ENCODE measurements around the gene NEB. TPM values are rescaled to one million over a fixed set of nuclear protein-coding genes. Genes with fewer than 3 reads are reported as not detected.

NEB gene
- total and polyA plus RNA-seq, 2 of the 13 experiments (the other 11 are each of a cell fraction or from before 2014, with no cell fraction given): 0.21 to 0.24 TPM

DNA sequence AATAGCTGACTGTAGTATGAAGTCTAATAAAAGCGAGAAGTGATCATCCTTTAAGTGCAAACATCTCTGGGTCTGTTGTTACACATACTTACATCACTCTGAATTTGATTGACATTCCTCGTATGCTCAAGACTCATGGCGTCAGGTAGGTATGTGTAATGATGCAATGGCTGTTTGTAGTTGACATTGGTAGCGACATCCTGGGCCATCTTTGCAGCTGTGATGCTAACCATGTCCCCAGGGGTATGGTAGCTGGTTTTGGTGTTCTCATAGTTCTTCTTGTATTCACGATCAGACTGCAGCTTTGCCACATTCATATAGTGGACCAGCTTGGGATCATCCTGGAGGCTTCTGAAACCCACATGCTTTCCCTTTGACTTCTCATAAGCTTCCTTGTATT, 62.0 kb downstream of the NEB start:
- FAIRE-seq (no peak), DNase-seq (ENCODE audit: low spot score) (no peak), ATAC-seq (no peak)
- no TSS peak for BruUV-seq (replicated peaks)
- Histone ChIP-seq H4K20me1 (ENCODE audit: insufficient read depth, low read length) (no peaks in the 10 kb centered on the region), H3K4me3 (replicated peaks in 1 of 3; ENCODE audit: insufficient read depth in 1 of 3, low read depth in 2 of 3, low read length in 3 of 3) (no peak overlapping the region), H3K4me2 (ENCODE audit: low read depth, low read length) (no peak overlapping the region), H3K27ac (ENCODE audit: extremely low read length, insufficient read depth, low read length) (no peak overlapping the region), H3K4me1 (ENCODE audit: insufficient read depth, low read length) (no peaks in the 10 kb centered on the region), H3K9me3 (ENCODE audit: low read length) (no peaks in the 10 kb centered on the region), H3K9ac (ENCODE audit: insufficient read depth, low read depth, low read length) (no peak overlapping the region), H3K36me3 (replicated peaks in 1 of 2; ENCODE audit: control insufficient read depth in 1 of 2, insufficient read depth in 2 of 2, low read length in 2 of 2) (no peaks in the 10 kb centered on the region), H2AFZ (ENCODE audit: low read length) (no peak overlapping the region), H3K27me3 (ENCODE audit: control insufficient read depth in 1 of 2, insufficient read depth in 2 of 2, low read length in 2 of 2) (peaks cover 0 to 5% of the 10 kb centered on the region in 2 experiments; a peak in 1 of 5 replicates), H3K79me2 (ENCODE audit: insufficient read depth, low read length) (no peaks in the 10 kb centered on the region)
- in situ Hi-C loops (cut with HindIII; ENCODE audit: extremely low pct_ligation_motif_present, low pct_unique_long_range_greater_than_20kb) (no loop called here), intact Hi-C loops (cut with micrococcal nuclease; ENCODE audit: unreplicated experiment) (no loop called here)
- peak; percentile 23; the same call in 1 of the 2 replicates for TF ChIP-seq ATF7 (IDR thresholded peaks at IDR 0.05)
- no peak for TF ChIP-seq ATF7 (CRISPR knock-in tag; IDR thresholded peaks at IDR 0.05)
- no peak for TF ChIP-seq ZNF572 (CRISPR knock-in tag; IDR thresholded peaks at IDR 0.05)
- TF ChIP-seq, protein P1, sequence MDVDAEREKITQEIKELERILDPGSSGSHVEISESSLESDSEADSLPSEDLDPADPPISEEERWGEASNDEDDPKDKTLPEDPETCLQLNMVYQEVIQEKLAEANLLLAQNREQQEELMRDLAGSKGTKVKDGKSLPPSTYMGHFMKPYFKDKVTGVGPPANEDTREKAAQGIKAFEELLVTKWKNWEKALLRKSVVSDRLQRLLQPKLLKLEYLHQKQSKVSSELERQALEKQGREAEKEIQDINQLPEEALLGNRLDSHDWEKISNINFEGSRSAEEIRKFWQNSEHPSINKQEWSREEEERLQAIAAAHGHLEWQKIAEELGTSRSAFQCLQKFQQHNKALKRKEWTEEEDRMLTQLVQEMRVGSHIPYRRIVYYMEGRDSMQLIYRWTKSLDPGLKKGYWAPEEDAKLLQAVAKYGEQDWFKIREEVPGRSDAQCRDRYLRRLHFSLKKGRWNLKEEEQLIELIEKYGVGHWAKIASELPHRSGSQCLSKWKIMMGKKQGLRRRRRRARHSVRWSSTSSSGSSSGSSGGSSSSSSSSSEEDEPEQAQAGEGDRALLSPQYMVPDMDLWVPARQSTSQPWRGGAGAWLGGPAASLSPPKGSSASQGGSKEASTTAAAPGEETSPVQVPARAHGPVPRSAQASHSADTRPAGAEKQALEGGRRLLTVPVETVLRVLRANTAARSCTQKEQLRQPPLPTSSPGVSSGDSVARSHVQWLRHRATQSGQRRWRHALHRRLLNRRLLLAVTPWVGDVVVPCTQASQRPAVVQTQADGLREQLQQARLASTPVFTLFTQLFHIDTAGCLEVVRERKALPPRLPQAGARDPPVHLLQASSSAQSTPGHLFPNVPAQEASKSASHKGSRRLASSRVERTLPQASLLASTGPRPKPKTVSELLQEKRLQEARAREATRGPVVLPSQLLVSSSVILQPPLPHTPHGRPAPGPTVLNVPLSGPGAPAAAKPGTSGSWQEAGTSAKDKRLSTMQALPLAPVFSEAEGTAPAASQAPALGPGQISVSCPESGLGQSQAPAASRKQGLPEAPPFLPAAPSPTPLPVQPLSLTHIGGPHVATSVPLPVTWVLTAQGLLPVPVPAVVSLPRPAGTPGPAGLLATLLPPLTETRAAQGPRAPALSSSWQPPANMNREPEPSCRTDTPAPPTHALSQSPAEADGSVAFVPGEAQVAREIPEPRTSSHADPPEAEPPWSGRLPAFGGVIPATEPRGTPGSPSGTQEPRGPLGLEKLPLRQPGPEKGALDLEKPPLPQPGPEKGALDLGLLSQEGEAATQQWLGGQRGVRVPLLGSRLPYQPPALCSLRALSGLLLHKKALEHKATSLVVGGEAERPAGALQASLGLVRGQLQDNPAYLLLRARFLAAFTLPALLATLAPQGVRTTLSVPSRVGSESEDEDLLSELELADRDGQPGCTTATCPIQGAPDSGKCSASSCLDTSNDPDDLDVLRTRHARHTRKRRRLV (CRISPR knock-in tag; IDR thresholded peaks at IDR 0.05): no peak
- TF ChIP-seq, protein P2, sequence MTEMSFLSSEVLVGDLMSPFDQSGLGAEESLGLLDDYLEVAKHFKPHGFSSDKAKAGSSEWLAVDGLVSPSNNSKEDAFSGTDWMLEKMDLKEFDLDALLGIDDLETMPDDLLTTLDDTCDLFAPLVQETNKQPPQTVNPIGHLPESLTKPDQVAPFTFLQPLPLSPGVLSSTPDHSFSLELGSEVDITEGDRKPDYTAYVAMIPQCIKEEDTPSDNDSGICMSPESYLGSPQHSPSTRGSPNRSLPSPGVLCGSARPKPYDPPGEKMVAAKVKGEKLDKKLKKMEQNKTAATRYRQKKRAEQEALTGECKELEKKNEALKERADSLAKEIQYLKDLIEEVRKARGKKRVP (CRISPR knock-in tag; IDR thresholded peaks at IDR 0.05): peak in 1 of 2 experiments; percentile 91; a peak in 2 of 4 replicates
- TF ChIP-seq CEBPB (IDR thresholded peaks at IDR 0.05; ENCODE audit: borderline replicate concordance, low read depth, low read length): peak; percentile 71
- peak; percentile 48; the same call in 1 of the 2 replicates for TF ChIP-seq CEBPG (CRISPR knock-in tag; IDR thresholded peaks at IDR 0.05)
- ChIA-PET CTCF (ENCODE audit: low intra/inter-chr PET ratio, low total read pairs) (no interaction called here), POLR2A (no interaction called here)
- 11% methylated on average over 5 of the region's 5 CpGs for WGBS (ENCODE audit: low lambda C conversion rate)
